Loucy (cell line): ENCODE results near the gene SOBP.

Experiments
- CTCF ChIP-seq: fragments of 200-600 bp; sonication (generic); conservative IDR thresholded peaks from 2 replicates; pipeline ENCODE4 v1.5.1; 2014; ENCODE audit warnings: mild to moderate bottlenecking, antibody characterized with exemption, low read length
- EZH2phosphoT487 ChIP-seq: fragments of 200-600 bp; IDR thresholded peaks from 2 replicates; pipeline ENCODE4 v1.6.1; 2018; ENCODE audit warnings: antibody characterized with exemption, mild to moderate bottlenecking, moderate library complexity, borderline replicate concordance

GRCh38 chr6:107652526-107653182 lies 162.7 kb downstream of the SOBP start:
- TF ChIP-seq CTCF (no peak), EZH2phosphoT487 (no peak)
